HUES64 (cell line): ENCODE measurements around the gene FOXI1.

ENCODE experiments used
- H3K27ac ChIP-seq: 2 replicates; pipeline ENCODE4 v1.7.0; 2013; ENCODE audit warnings: low read depth, low read length, inconsistent platforms
- H3K27me3 ChIP-seq: 2 replicates; pipeline ENCODE4 v1.6.1; 2013; ENCODE audit warnings: mild to moderate bottlenecking, low read length; ENCODE audit not compliant: insufficient read depth
- H3K36me3 ChIP-seq: 2 replicates; pipeline ENCODE4 v1.6.1; 2013; ENCODE audit warnings: mild to moderate bottlenecking, low read length; ENCODE audit not compliant: insufficient read depth
- H3K4me1 ChIP-seq: 2 replicates; pipeline ENCODE4 v1.6.1; 2013; ENCODE audit warnings: mild to moderate bottlenecking, low read length, moderate library complexity; ENCODE audit not compliant: insufficient read depth
- H3K4me3 ChIP-seq: 2 replicates; pipeline ENCODE4 v1.5.1; 2013; ENCODE audit warnings: mild to moderate bottlenecking, low read length, moderate library complexity
- H3K9ac ChIP-seq: 2 replicates; pipeline ENCODE4 v1.6.1; 2013; ENCODE audit warnings: mild to moderate bottlenecking, low read depth, low read length
- H3K9me3 ChIP-seq: 2 replicates; pipeline ENCODE4 v1.6.1; 2013; ENCODE audit warnings: low read depth, low read length; ENCODE audit not compliant: insufficient read depth
- WGBS: fragments of 150-250, 120-280 bp; methylation state at CpG from one replicate; pipeline ENCODE4 v1.1.7; 2013; ENCODE audit warnings: missing lambda C conversion rate; 5-methylcytosine and 5-hydroxymethylcytosine counted together

FOXI1 gene

GRCh38 chr5:170110403-170111087, 4.8 kb downstream of the FOXI1 start:
- Histone ChIP-seq H3K9me3 (peaks cover 3% of the 10 kb centered on the region; the same call in 1 of the 2 replicates), H3K4me1 (peaks cover 20% of the 10 kb centered on the region), H3K27ac (no peak overlapping the region), H3K9ac (no peak overlapping the region), H3K4me3 (no peak overlapping the region), H3K36me3 (no peaks in the 10 kb centered on the region), H3K27me3 (peaks cover 53% of the 10 kb centered on the region)
- WGBS: 71% methylated on average over 3 of the region's 3 CpGs

GRCh38 chr5:170111088-170111785, 5.5 kb downstream of the FOXI1 start:
- Histone ChIP-seq H3K27ac (no peak overlapping the region), H3K4me3 (no peak overlapping the region), H3K9me3 (peaks cover 3% of the 10 kb centered on the region; the same call in 1 of the 2 replicates), H3K27me3 (peaks cover 53% of the 10 kb centered on the region), H3K9ac (no peak overlapping the region), H3K36me3 (no peaks in the 10 kb centered on the region), H3K4me1 (peaks cover 20% of the 10 kb centered on the region)
- WGBS: 74% methylated on average over 7 of the region's 8 CpGs

- WGBS: 55% methylated on average over 6 of the region's 6 CpGs
- Histone ChIP-seq H3K9me3 (peaks cover 3% of the 10 kb centered on the region; the same call in 1 of the 2 replicates), H3K4me3 (no peak overlapping the region), H3K27me3 (peaks cover 36% of the 10 kb centered on the region), H3K36me3 (no peaks in the 10 kb centered on the region), H3K27ac (no peak overlapping the region; the same call in 1 of the 2 replicates), H3K9ac (no peak overlapping the region), H3K4me1 (peaks cover 20% of the 10 kb centered on the region)
Measured at GRCh38 chr5:170112876-170113521, 7.3 kb downstream of the FOXI1 start.

- 72% methylated on average over 2 of the region's 3 CpGs for WGBS
Measured at GRCh38 chr5:170113522-170113900, 7.8 kb downstream of the FOXI1 start.

GRCh38 chr5:170114271-170114670, 8.6 kb downstream of the FOXI1 start:
- Histone ChIP-seq H3K27me3 (peaks cover 23% of the 10 kb centered on the region), H3K9me3 (peaks cover 3% of the 10 kb centered on the region; the same call in 1 of the 2 replicates), H3K9ac (no peak overlapping the region), H3K4me1 (peaks cover 17% of the 10 kb centered on the region), H3K27ac (no peak overlapping the region), H3K36me3 (no peaks in the 10 kb centered on the region), H3K4me3 (no peak overlapping the region)
- WGBS: 85% methylated on average over 7 of the region's 7 CpGs

More at GRCh38 chr5:170113522-170113900, 7.8 kb downstream of the FOXI1 start:
- Histone ChIP-seq H3K9ac (no peak overlapping the region), H3K9me3 (peaks cover 3% of the 10 kb centered on the region; the same call in 1 of the 2 replicates), H3K27ac (no peak overlapping the region), H3K4me1 (peaks cover 20% of the 10 kb centered on the region), H3K36me3 (no peaks in the 10 kb centered on the region), H3K27me3 (peaks cover 31% of the 10 kb centered on the region), H3K4me3 (no peak overlapping the region)

GRCh38 chr5:170115925-170116324, 10.2 kb downstream of the FOXI1 start:
- Histone ChIP-seq H3K36me3 (no peaks in the 10 kb centered on the region), H3K9ac (no peak overlapping the region), H3K27ac (no peak overlapping the region), H3K27me3 (peaks cover 14% of the 10 kb centered on the region), H3K9me3 (peaks cover 3% of the 10 kb centered on the region; the same call in 1 of the 2 replicates), H3K4me1 (peaks cover 8% of the 10 kb centered on the region), H3K4me3 (no peak overlapping the region)
- WGBS: 94% methylated on average over 2 of the region's 2 CpGs

GRCh38 chr5:170117736-170118135, 12.0 kb downstream of the FOXI1 start:
- H3K27me3 ChIP-seq: no peaks in the 10 kb centered on the region
- peaks cover 3% of the 10 kb centered on the region; the same call in 1 of the 2 replicates for H3K9me3 ChIP-seq
- WGBS: 94% methylated on average over 2 of the region's 2 CpGs
- H3K4me3 ChIP-seq: no peak overlapping the region
- H3K27ac ChIP-seq: no peak overlapping the region
- H3K36me3 ChIP-seq: no peaks in the 10 kb centered on the region
- H3K4me1 ChIP-seq: peaks cover 8% of the 10 kb centered on the region
- no peak overlapping the region for H3K9ac ChIP-seq

GRCh38 chr5:170120576-170120975, 14.9 kb downstream of the FOXI1 start:
- no peak overlapping the region for H3K27ac ChIP-seq
- no peaks in the 10 kb centered on the region for H3K36me3 ChIP-seq
- H3K27me3 ChIP-seq: no peaks in the 10 kb centered on the region
- H3K4me1 ChIP-seq: no peaks in the 10 kb centered on the region
- H3K4me3 ChIP-seq: no peak overlapping the region
- no peak overlapping the region for H3K9ac ChIP-seq
- 100% methylated on average over 2 of the region's 2 CpGs for WGBS
- H3K9me3 ChIP-seq: no peaks in the 10 kb centered on the region

- no peak overlapping the region for H3K27ac ChIP-seq
Measured at GRCh38 chr5:170121321-170121720, 15.6 kb downstream of the FOXI1 start.

GRCh38 chr5:170126061-170126460, 20.4 kb downstream of the FOXI1 start:
- H3K9ac ChIP-seq: no peak overlapping the region
- no peak overlapping the region for H3K27ac ChIP-seq
- no peaks in the 10 kb centered on the region for H3K4me1 ChIP-seq
- no peak overlapping the region for H3K4me3 ChIP-seq
- peaks cover 10% of the 10 kb centered on the region; the same call in 1 of the 2 replicates for H3K9me3 ChIP-seq
- H3K36me3 ChIP-seq: no peaks in the 10 kb centered on the region
- 100% methylated on average over 1 of the region's 1 CpG for WGBS
- H3K27me3 ChIP-seq: no peaks in the 10 kb centered on the region

More at GRCh38 chr5:170121321-170121720, 15.6 kb downstream of the FOXI1 start:
- H3K4me1 ChIP-seq: no peaks in the 10 kb centered on the region
- H3K36me3 ChIP-seq: no peaks in the 10 kb centered on the region
- H3K9me3 ChIP-seq: 0 out of 2 replicates have a peak, but pooled peaks cover 4% of the 10 kb centered on the region
- H3K9ac ChIP-seq: no peak overlapping the region
- 93% methylated on average over 7 of the region's 7 CpGs for WGBS
- no peaks in the 10 kb centered on the region for H3K27me3 ChIP-seq
- no peak overlapping the region for H3K4me3 ChIP-seq

- Histone ChIP-seq H3K4me3 (no peak overlapping the region), H3K4me1 (no peaks in the 10 kb centered on the region), H3K36me3 (no peaks in the 10 kb centered on the region), H3K27ac (no peak overlapping the region), H3K9me3 (peaks cover 10% of the 10 kb centered on the region; the same call in 1 of the 2 replicates), H3K27me3 (no peaks in the 10 kb centered on the region), H3K9ac (no peak overlapping the region)
- 88% methylated on average over 1 of the region's 1 CpG for WGBS
Measured at GRCh38 chr5:170126626-170127025, 20.9 kb downstream of the FOXI1 start.
